BJ (cell line): ENCODE measurements around the gene BTBD6. TPM values are rescaled to one million over a fixed set of nuclear protein-coding genes. Genes with fewer than 3 reads are reported as not detected.

ENCODE experiments used
- CTCF ChIA-PET: fragments of 350-600 bp; formaldehyde crosslinking; extraction: SDS; loops from one replicate; lab custom pipeline; 2021; ENCODE audit warnings: antibody characterized with exemption, inconsistent platforms; lab: Yijun Ruan, JAX
- POLR2A ChIA-PET: fragments of 300-600 bp; sonication (Branson Sonifier 250); formaldehyde crosslinking; extraction: SDS; loops from one replicate; lab custom pipeline; 2021; ENCODE audit warnings: antibody characterized with exemption; lab: Charles Lee
- DNase-seq: peaks from one replicate; pipeline ENCODE4 v3.0.0-alpha.2; 2011; ENCODE audit warnings: low read depth
- H3K27me3 ChIP-seq: 2 replicates; pipeline ENCODE4 v1.6.0; 2011; ENCODE audit warnings: low read length; ENCODE audit not compliant: control insufficient read depth, insufficient read depth
- H3K36me3 ChIP-seq: 2 replicates; pipeline ENCODE4 v1.5.1; 2011; ENCODE audit warnings: low read length; ENCODE audit not compliant: control insufficient read depth, insufficient read depth
- H3K4me3 ChIP-seq: 2 replicates; pipeline ENCODE4 v1.5.1; 2011; ENCODE audit warnings: low read depth, mild to moderate bottlenecking, control low read depth, low read length
- CTCF ChIP-seq: IDR thresholded peaks from 2 replicates; pipeline ENCODE4 v1.5.1; 2011; ENCODE audit warnings: low read depth, mild to moderate bottlenecking, control low read depth, inconsistent platforms, low read length, moderate library complexity; ENCODE audit not compliant: insufficient read depth
- polyA plus RNA-seq: library from polyadenylated mRNA; depleted of rRNA; stranded (reverse); fragments of >200 nt; gene quantifications from 2 replicates; pipeline ENCODE4 v1.2.3, GENCODE V29; 2011

Gene BTBD6
- polyA plus RNA-seq, 1 experiment = 41.9 TPM

GRCh38 chr14:105250986-105251385 lies 2.7 kb downstream of the BTBD6 start:
- ChIA-PET POLR2A (no interaction called here), CTCF (no interaction called here)
- no peak for DNase-seq
- peaks cover 18% of the 10 kb centered on the region for H3K36me3 ChIP-seq
- TF ChIP-seq CTCF = no peak
- no peak overlapping the region for H3K4me3 ChIP-seq
- H3K27me3 ChIP-seq = no peaks in the 10 kb centered on the region

DNA sequence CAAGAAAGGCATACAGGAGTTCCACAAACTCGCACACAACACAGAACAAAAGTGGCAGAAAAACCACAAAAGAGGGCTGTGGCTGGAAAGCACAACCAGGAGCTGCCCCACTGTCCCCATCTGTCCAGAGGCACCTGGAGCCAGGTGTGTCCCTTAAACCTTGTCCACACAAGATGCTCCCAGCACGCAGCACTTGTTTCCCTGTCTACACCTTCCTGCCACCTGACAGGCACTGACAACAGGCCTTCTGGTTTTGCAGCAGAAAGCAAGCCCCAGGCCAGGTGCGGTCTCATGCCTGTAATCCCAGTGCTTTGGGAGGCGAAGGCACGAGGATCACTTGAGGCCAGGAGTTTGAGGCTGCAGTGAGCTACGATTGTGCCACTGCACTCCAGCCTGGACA lies 3.6 kb downstream of the BTBD6 start:
- POLR2A ChIA-PET = no interaction called here
- H3K27me3 ChIP-seq = no peaks in the 10 kb centered on the region
- no peak for DNase-seq
- TF ChIP-seq CTCF = no peak
- CTCF ChIA-PET = no interaction called here
- no peak overlapping the region for H3K4me3 ChIP-seq
- peaks cover 19% of the 10 kb centered on the region for H3K36me3 ChIP-seq

- ChIA-PET POLR2A (no interaction called here), CTCF (no interaction called here)
- DNase-seq = no peak
- Histone ChIP-seq H3K27me3 (no peaks in the 10 kb centered on the region), H3K4me3 (no peak overlapping the region), H3K36me3 (peaks cover 19% of the 10 kb centered on the region)
- TF ChIP-seq CTCF = no peak
These were observed 4.4 kb downstream of the BTBD6 start for GRCh38 chr14:105252552-105253328.

DNA sequence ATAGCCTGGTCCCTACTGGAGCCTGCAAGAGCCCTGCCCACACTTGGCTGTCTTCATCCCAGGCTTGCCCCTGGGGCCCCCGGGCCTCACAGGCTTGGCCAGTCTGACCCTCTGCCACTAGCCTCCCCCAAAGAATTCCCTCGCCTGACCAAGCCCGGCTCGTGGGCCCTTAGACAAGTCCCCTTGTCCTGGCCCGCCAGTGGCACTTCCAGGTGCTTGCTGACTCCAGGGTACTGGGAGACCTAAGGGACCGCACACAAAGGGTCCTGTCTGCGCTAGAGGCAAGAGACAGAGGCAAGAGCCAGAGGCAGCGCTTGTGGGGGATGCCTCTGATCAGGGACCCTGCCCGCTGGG lies 5.0 kb downstream of the BTBD6 start:
- Histone ChIP-seq H3K4me3 (no peak overlapping the region), H3K36me3 (peaks cover 19% of the 10 kb centered on the region), H3K27me3 (no peaks in the 10 kb centered on the region)
- no peak for TF ChIP-seq CTCF
- CTCF ChIA-PET = no interaction called here
- POLR2A ChIA-PET = no interaction called here
- DNase-seq = no peak

DNA sequence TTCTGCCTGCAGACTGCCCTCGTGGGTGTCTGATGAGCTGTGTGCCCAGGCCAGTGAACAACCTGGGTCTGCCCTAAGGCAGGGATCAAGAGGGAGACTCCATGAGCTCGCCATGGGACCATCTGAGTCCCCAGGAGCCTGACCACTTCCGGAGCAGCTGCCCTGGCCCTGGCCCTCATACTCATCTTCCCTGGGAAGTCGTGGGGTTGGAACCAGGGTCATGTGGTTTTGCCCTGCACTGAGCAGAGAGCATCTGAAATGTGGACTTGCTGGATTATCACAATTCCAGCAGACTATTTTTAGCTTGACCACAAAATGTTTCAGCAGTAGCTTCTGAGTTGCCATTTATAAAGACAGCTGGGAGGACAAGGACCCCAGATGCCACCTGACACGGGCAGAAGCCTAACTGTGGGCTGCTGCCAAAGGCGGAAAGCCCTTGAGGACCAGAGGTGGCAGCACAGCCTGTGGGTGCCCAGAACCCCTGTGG lies 6.7 kb downstream of the BTBD6 start:
- no peak for TF ChIP-seq CTCF
- DNase-seq = peak; percentile 10
- Histone ChIP-seq H3K27me3 (no peaks in the 10 kb centered on the region), H3K36me3 (peaks cover 15% of the 10 kb centered on the region), H3K4me3 (no peak overlapping the region)
- ChIA-PET CTCF (interaction anchor here (0.7 kb wide), 1 partner anchor 97 kb away, joined by 3 read pairs; no protein-coding TSS in a partner anchor), POLR2A (no interaction called here)
